HG02981 (cell line): ENCODE data around the gene CD28.
"Not testable (repeated sequence)": the region's sequence is repeated elsewhere in the genome, so short reads cannot be mapped to it uniquely, and the experiment has no call there.

ENCODE experiments used
- ATAC-seq: cut with Tn5 transposase; IDR thresholded peaks from one replicate; pipeline ENCODE4 v1.9.1; 2021; ENCODE audit warnings: mild to moderate bottlenecking, moderate library complexity; ENCODE audit not compliant: unreplicated experiment

The CD28 gene

DNA sequence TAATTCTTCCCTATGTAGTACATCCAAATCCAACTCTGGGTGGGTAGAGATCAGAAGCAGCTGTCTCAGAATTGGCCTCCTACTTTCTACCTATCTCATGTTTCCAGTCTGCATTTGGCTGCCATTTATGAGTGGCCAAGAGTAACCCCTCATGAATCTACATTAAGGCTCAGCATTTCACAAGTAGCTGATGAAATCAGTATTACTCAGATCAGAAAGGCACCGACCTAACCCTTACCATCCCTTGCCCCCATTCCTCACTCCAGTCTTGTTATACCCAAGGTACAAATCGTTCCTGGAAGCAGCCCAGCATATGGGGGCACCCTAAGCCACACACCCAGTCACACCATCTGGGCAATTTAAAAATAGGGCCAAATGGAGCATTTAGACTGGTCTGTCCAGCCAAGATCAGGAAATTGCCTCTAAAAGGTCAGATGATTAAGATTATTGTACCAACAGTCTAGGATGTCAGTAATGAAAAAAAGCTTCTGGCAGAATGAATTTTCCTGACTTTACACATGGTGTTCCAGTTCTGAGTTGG, 37.1 kb downstream of the CD28 start:
- ATAC-seq = no peak

DNA sequence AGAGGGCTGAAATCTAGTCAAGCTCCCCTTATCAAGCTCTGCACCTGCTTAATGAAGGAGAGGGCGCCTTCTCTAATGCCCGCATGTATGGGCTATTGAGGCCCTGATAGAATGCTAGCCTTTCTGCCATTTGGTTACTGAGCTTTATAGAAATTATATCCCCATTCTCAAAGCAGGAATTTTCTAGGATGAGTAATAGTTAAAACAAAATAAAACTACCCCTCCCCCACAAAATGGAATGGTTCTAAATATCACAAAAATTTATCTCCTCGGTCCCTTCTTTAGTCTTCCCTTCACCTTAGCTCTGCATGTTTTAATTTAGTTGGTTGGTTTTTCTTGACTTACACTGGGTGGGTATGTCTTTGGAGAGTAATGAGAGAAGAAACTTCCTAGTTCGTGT, 37.7 kb downstream of the CD28 start:
- no peak for ATAC-seq

DNA sequence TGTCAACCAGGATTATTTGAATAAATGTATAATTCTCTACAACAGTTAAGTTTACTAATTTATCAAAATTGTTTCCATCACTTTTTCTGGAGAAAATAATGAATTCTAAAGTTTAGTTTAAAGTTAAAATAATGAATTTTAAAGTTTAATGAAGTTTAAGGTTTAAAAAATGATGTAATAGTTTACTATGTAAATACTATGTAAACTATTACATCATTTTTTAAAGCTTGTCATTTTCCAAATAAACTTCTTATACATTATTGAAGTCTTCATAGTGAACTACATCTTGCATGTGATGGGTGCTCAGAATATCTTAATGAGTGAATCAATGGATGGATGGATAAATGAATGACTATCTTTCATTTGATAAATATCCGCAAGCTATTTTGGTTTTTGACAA, 38.8 kb downstream of the CD28 start:
- no peak for ATAC-seq

DNA sequence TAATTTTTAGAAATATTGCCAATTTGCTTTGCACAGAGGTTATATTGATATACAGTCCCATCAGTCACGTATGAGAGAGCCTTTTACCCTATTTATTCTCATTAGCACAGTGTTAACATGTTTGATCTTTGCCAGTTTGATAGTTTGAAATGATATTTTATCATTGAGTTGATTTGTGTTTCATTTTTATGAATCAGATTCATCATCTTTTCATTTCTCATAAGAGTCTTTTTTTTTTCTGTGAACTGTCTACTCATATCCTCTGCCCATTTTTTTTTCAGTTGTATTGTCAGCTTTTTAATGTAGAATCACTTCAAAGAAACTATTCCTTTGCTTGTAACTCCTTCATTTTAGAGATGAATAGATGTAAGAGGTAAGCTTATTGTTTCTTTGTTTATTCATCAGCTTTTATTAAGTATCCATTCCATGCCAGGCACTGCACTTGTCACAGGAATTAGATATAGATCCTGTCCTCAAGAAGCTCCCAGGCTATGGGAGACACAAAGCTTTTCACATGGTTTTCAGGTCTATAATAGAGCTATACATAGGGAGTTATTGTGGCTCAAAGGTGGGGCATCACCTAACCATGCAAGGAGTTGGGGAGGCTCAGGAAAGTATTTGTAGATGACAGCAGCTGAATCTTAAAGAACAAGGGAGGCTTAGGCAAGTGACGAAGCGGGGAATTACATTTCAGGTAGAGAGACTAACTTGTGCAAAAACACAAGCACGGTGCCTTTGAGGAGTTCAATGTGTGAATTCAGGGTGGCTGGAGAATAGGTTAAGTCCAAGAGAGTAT, 42.1 kb downstream of the CD28 start:
- ATAC-seq = no peak

DNA sequence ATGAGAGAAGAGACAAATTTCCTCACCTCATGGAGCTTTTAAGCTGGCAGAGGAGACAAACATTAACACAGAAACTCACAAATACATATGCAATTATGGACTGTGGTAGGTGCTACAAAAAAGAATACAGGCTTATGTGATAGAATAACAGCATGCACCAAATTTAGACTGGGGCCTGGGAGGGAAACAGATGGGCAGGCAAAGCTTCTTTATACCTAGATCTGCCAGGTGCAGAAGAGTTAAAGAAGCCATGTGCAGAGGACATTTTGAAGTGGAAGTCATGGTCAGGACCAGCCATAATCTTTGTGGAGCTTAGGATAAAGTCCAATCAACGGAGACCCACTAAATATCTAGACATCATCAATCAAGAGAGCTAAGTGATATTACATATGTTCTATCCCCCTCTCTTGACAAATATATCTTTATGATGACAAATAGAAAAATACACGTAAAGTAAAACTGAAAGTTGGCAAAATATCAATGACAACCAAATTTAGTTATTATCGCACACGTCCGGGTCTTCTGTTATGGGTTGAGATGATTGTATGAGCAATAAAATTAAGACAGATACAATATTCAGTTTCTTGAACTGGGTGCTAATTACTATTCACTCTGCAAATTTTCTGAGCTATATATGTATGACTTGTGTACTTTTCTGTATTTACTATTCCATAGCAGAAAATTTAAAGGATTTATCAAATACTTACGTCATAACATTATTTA, 44.1 kb downstream of the CD28 start:
- no peak for ATAC-seq

DNA sequence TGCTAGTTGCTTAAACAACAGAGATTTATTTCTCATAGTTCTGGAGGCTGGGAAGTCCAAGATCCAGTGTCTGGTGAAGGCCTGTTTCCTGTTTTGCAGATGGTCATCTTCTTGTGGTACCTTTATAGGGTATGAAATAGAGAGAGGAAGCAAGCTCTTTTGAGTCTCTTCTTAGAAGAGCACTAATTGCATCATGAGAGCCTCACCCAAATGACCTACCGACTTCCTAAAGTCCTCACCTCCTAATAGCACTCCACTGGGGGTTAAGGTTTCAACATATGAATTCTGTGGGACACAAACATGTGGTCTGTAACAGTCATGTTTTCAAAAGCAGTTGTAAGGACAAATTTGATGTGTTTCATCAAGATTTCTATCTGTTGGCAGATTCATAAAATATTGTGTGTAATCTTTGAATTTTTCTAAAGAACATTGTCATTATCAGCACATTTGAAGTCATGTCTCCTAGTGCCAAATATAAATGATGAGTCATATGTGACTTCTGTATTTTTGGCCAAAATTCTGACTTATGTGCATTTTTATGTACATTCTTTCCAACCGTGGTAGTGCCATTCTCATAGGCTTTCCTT, 45.3 kb downstream of the CD28 start:
- no peak for ATAC-seq

DNA sequence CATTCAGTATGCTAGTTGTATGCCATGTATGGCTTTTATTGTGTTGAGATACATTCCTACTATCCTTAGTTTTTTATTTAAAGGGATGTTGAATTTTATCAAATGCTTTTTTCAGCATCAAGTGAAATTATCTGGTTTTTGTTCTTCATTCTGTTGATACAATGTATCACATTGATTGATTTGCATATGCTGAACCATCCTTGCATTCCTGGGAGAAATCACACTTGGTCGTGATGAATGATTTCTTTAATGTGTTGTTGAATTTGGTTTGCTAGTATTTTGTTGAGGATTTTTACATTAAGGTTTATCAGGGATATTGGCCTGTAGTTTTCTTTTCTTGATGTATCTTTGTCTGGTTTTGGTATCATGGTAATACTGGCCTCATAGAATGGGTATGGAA, 49.7 kb downstream of the CD28 start:
- no peak for ATAC-seq

DNA sequence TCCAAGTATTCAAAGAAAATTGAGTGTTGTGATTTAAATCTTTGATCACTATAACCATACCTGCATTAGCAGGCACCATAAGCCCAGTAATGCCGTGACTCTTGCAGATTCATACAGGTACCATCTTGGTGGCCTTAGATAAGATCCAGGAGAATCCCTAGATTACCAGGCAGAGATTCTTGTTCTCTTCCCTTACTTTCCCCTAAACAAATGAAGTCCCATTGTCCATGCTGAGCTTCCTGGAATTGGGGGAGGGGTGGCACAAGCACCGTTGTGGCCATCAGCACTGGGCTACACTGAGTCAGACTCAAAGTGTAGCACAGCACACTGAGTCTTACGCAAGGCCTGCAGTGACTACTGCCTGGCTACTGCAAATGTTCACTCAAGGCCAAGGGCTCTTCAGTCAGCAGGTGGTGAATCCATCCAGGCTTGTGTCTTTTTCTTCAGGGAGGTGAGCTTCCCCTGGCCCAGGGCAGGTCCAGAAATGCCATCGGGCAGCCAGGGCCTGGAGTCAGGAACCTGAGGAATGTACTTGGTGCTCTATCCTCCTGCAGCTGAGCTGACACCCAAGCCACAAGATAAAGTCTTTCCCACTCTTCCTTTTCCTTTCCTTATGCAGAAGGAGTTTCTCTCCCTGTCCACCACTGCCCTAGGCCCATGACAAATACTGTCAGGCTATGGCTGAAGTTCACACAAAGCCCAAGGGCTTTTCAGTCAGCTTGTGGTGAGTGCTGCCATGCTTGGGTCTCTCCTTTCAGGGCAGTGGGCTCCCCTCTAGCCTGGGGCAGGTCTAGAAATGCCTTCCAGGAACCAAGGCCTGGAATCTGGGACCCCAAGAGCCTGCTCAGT, 52.6 kb downstream of the CD28 start:
- ATAC-seq = no peak

DNA sequence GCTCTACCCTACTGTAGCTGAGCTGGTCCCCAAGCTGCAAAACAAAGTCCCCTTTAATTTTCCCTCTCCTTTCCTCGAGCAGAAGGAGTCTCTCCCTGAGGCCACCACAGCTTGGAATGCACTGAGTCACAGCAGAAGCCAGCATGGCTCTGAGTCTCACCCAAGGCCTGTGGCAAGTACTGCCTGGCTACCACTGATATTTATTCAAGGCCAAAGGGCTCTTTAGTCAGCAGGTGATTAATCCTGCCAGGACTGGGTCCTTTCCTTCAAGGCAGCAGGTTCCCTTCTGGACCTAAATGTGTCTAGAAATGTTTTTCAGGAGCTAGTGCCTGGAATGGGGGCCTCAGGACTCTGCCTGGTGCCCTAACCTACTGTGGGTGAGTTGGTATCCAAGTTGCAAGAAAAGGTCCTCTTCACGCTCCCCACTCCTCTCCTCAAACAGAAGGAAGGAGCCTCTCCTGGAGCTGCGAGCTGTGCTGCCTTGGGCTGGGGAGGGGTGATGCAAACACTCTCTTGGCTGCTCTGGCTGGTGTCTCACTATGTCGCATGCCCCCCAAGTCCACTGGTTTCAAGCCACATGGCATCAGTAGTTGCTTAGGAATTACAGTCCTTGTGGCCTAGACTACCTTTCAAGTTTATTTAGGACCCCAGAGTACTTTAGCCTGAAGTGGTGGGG, 53.4 kb downstream of the CD28 start:
- ATAC-seq = no peak

DNA sequence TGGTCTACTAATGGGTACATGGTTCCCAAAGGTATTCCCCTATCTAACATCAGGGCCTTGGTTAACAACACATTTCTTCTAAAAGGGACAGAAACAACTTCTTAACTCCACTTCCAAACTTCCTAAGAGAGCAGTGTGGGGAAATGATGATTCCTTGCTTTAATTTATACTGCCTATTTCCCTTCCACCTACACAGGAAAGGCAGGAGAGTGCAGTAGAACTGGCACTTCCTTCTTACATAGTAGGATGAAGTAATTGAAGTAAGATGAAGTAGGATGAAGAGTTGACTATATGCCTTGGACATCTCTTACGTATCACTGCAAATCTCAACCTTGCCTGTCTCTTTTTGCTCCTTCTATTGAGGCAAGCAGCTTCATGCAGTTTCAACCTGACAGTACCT, 54.7 kb downstream of the CD28 start:
- ATAC-seq = no peak

DNA sequence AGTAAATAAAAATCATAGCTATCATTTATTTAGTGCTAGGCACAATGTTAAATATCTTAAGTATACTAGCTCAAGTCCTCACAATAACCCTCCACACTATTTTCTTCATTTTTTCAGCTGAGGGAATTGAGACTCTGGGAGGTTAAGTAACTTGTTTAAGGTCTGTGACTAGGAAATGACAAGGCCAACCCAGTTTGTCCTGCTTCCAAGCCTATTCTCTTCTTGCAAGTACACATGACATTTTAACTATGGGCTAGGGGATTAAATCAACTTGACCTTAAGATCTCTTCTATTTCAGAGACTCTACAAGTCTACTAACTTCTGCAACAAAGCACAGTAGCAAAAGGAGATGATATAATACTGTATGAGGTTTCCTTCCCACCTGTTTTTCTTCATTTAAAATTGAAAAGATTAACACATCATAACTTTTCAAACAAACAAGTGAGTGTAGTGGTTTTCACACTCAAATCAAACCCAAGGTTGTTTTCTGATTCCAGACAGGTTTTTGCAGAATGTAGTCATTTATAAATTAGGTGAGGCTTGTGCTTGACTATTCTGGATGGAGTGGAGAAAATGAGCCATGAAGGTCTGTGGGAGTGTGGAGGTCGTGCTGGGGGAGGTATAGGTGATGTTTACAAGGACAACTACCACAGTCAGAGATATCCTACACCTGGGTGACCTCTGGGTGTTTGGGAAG, 57.0 kb downstream of the CD28 start:
- no peak for ATAC-seq

DNA sequence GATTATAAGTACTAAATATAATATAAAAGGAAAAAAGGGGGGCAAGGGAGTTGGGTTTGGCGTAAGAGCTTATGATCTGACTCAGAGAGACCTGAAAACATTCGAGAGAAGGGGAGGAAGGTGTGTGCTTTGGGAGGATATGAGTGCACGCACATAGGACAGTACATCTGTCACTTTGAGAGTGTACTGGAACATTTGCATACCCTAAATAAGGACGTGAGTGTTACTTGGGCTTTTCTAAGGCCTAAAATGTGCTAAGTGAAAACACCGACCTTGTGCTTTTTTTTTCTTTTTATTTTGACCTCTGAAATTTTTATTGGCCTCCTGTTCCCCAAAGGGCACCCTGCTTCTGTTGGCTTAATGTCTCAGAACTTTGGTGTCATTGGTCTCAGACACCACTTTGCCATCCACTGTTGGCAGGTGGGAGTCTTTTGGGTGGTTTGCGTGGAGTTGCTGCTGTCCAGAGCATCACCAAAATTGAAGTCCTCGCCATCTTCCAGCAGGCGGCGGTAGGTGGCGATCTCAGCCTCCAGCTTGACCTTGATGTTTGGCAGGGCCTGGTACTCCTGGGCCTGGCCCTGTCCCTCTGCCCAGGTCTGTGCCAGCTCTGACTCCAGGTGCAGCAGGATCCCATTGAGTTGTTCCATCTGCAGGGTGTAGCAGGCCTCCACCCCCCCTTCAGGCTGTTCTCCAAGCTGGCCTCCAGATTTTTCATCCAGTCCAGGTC, 57.7 kb downstream of the CD28 start:
- no peak for ATAC-seq

DNA sequence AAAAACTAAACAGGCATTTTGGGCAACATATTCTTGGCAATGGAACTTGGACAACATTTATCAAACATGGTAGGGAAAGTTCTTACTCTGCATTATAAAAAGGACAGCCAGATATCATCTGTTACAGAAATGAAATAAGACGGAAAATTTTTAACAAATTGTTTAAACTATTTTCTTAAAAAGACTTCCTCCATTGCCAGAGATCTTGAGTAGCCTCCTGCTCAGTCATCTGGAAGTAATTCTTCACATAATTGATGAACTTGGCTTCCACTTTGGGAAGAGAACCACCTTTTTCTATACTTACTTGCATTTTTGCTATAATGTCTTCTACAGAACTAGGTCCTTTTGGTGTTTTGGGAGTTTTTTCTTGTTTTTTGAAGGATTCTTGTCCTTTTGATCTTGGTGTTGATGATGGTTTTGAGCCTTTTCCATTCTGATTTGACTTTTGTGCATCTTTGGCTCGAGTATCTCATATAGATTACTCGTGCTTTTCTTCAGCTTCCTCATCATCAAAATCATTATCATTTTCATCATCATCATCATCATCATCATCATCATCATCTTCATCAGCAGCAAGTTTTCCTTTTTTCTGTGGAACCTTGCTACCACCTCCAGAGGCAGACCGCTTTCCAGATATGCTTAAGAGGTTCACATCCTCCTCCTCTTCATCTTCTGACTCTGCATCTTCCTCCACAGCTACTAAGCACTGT, 66.2 kb downstream of the CD28 start:
- ATAC-seq = no peak

DNA sequence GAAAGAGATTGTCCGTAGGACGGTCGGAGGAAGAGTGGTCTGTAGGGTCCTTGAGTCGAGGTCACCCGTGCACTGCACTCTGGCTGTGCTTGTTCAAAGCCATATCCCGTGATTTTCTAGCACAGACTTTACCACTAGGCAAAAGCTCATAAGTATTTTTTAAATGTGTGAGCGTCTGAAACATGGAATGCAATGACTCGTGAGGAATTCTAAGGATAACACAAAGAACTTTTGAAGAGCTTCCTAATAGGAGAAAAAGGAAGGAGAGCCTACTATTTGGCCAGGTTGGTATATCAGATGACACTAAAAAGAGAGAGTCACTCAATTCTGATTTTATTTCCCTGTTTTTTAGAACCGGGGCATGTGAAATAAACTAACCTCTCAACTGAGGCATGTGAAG, 68.3 kb downstream of the CD28 start:
- ATAC-seq = no peak

DNA sequence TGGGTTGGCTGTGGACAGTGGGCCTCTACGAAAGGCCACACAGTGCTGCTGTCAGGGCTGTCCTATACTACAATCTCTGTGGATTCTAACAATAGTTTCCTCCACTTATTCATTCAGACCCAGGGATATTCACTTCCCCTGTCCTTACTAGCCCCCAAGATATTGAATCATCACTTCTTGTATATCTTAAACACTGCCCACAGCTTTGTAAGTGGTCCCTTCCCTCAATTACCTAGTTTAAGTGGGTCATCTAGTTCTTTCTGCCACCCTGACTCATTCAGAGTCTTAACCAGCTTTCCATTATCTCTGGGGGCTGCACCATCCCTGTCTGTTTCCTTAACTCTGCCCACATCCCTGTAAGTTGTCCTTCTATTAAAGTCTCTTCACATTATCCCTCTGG, 69.2 kb downstream of the CD28 start:
- no peak for ATAC-seq

DNA sequence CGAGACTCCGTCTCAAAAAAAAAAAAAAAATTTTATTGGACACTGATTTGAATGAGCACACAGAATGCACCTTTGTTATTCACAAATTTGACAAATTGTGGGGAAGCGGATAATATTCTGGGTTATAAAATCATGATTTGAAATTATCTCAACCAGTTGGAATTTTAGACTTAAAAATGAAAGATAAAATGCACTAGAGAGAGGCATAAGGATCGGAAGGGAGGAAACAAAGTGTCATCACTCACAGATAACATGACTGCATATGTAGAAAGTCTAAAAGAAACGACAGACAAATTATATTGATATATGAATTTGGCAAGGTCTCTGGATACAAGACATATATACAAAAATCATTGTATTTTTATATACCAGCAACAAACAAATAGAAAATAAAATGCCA, 70.6 kb downstream of the CD28 start:
- ATAC-seq = no peak

DNA sequence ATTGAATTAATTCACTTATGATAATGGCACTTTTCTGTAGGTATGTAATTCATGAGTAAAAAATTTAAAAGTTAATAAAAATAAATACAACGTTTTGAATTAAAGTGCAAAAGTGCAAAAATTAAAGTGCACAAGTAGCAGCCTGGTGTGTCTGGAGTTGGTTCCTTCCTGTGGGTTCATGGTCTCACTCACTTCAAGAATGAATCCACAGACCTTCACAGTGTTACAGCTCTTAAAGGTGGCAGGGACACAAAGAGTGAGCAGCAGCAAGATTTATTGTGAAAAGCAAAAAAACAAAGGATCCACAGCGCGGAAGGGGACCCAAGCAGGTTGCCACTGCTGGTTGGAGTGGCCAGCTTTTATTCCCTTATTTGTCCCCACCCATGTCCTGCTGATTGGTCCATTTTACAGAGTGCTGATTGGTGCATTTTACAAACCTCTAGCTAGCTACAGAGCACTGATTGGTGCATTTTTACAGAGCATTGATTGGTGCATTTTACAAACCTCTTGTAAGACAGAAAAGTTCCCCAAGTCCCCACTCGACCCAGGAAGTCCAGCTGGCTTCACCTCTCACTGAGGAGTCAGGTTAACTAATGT, 73.1 kb downstream of the CD28 start:
- ATAC-seq = not testable (repeated sequence)

DNA sequence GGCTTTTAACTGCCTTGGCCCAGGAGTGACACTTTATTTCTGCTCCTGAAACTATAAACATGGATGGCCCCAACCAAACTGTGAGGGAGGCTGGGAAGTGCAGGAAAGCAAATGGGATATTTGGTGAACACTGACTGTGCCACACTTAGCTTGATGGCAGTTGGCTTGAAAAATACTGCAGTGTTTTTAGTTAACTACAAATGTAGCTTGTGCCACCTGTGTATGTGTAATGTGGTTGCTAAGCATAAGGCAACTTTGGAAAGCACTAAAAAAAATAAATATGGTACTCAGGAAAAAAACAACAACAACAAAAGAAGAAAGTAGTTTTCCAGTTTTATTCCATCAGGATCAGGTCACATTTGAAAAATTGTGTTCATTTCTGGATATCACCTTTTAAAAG, 73.8 kb downstream of the CD28 start:
- ATAC-seq = no peak
